B cell (primary cell): ENCODE data around the gene C1orf198.

Experiments
- CTCF ChIP-seq: fragments of 200-600 bp; IDR thresholded peaks from one replicate; pipeline ENCODE4 v1.8.0; 2022; ENCODE audit warnings: antibody characterized with exemption, mild to moderate bottlenecking
- EZH2 ChIP-seq: IDR thresholded peaks from 2 replicates; pipeline ENCODE4 v1.6.1; 2012; ENCODE audit warnings: borderline replicate concordance, low read depth, mild to moderate bottlenecking, moderate library complexity, low read length; ENCODE audit not compliant: insufficient read depth, poor library complexity, severe bottlenecking

GRCh38 chr1:230828421-230828820 is 39.9 kb downstream of the C1orf198 start:
- TF ChIP-seq CTCF (no peak), EZH2 (no peak)
